Eye (tissue), 1 donor: ENCODE data around the gene CYP26A1.
"Not testable (repeated sequence)": the region's sequence is repeated elsewhere in the genome, so short reads cannot be mapped to it uniquely, and the experiment has no call there.

Experiments
- DNase-seq: peaks from one replicate; pipeline ENCODE4 v3.0.0-alpha.2; 2015

Gene CYP26A1

GRCh38 chr10:93081834-93082233, 8.1 kb downstream of the CYP26A1 start:
- DNase-seq: no peak

- DNase-seq: no peak
Observed at GRCh38 chr10:93083743-93084539, 10.2 kb downstream of the CYP26A1 start.

DNA sequence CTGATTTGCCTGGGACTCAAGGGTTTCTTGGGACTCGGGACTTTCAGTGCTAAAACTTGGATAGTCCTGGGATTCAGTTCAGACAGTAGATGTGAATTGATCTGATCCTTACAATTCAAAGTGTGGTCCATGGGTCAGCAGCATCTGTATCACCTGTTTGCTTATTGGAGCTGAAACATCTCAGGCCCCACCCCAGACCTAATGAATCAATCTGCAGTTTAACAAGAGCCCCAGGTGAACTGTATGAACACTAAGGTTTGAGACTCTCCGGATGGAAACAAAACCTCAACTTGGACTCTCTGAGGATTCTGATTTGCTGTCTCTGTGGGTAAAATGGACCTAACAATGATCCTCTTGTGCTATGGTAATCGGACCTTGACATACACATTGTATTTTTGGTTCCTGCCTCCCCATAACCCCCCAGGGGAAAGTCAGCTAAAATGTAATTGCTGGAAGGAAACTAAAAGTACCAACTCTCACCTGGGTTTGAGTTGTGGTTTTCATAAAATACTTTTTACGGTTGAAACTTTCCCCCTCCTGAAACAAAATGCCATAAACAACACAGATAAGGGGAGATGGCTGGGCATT, 11.7 kb downstream of the CYP26A1 start:
- DNase-seq: no peak

- no peak for DNase-seq
Observed at GRCh38 chr10:93086289-93086688, 12.6 kb downstream of the CYP26A1 start.

GRCh38 chr10:93087846-93088245, 14.2 kb downstream of the CYP26A1 start:
- DNase-seq: no peak

- DNase-seq: no peak
Observed at GRCh38 chr10:93088466-93088865, 14.8 kb downstream of the CYP26A1 start.

GRCh38 chr10:93090619-93091018, 16.9 kb downstream of the CYP26A1 start:
- no peak for DNase-seq

DNA sequence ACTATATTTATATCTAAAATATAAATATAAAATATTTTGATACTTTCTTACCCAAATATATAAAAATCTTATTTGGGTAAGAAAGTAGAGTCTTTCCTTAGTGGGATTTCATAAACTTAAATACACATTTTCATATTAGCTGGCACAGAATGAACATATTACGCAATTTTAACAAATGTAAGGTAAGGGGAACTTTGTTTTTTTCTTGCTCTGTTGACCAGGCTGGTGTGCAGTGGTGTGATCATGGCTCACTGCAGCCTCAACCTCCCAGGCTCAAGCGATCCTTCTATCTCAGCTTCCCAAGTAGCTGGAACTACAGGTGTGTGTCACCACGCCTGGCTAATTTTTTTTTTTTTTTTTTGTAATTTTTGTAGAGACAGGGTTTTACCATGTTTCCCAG, 18.3 kb downstream of the CYP26A1 start:
- no peak for DNase-seq

DNA sequence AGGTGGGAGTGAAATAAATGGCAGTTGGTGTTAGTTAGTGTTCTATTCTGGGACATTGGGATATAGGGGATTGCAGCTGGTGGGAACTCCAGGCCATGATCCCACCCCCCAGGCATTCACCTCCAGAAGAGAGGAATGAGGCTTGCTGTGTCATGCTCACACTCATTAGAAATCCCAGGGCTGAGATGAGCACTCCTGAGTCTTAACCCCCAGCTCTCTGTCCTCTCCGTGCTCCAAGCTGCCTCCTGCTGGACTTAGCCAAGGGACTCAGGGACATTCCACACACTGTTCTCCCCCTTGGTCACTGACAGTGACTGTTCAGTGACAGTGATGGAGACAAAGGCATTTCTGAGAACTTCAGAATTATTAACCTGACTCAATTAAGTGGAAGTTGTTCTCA, 21.5 kb downstream of the CYP26A1 start:
- peak; percentile 13 for DNase-seq

- no peak for DNase-seq
Observed at GRCh38 chr10:93096901-93097300, 23.2 kb downstream of the CYP26A1 start.

- no peak for DNase-seq
Observed at GRCh38 chr10:93097386-93097785, 23.7 kb downstream of the CYP26A1 start.

- no peak for DNase-seq
Observed at GRCh38 chr10:93098816-93099215, 25.1 kb downstream of the CYP26A1 start.

GRCh38 chr10:93099670-93100069, 26.0 kb downstream of the CYP26A1 start:
- DNase-seq: no peak

- DNase-seq: not testable (repeated sequence)
Observed at GRCh38 chr10:93101148-93101547, 27.5 kb downstream of the CYP26A1 start.

GRCh38 chr10:93103953-93104352, 30.3 kb downstream of the CYP26A1 start:
- no peak for DNase-seq

DNA sequence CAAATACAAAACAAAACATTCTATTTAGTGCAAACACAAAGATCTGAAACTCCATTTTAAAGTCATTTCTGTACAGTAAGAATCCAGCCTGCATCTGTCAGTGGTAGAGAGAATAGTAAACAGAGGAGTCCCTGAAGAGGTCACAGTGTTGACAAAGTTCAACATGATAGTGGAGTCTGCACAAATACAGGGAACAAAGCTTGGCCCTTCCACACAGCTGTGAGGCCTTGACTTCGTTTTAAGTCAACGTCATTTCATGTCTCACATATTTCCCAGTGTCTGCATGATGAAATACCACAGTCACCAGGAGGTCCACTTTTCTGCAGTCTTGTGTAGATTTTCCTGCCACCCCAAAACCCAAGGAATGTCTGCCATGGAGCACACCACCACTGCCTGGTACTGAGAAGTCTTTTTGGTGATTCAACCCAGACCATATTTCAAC, 33.0 kb downstream of the CYP26A1 start:
- DNase-seq: no peak

DNA sequence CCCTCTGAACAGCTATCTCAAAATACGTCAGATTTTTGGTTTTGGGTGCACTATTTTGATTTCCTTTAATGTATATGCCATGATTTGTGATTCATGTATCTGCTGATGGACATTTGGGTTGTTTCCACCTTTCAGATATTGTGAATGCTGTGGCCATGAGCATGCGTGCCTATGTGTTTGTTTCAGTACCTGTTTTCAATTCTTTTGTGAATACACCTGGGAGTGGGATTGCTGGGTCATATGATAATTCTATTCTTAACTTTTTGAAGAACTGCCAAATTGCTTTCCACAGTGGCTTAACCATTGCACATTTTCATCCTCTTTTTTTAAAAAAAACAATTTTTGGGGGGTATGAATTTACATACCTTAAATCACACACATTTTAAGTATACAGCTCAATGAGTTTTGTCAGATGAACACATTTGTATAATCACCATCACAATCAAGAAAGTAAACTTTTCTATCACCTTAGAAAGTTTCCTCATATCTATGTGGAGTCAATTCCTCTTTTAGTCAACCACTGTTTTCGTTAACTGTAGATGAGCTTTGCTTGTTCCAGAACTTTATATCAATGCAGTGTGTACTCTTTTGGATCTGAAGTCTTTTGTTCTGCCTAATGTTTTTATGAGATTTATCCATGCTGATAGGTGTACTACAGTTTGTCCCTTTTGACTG, 36.9 kb downstream of the CYP26A1 start:
- no peak for DNase-seq

GRCh38 chr10:93113042-93113441, 39.3 kb downstream of the CYP26A1 start:
- no peak for DNase-seq

- peak; percentile 73 for DNase-seq
Observed at GRCh38 chr10:93115661-93116383, 42.1 kb downstream of the CYP26A1 start.

GRCh38 chr10:93121311-93121710, 47.6 kb downstream of the CYP26A1 start:
- DNase-seq: no peak

DNA sequence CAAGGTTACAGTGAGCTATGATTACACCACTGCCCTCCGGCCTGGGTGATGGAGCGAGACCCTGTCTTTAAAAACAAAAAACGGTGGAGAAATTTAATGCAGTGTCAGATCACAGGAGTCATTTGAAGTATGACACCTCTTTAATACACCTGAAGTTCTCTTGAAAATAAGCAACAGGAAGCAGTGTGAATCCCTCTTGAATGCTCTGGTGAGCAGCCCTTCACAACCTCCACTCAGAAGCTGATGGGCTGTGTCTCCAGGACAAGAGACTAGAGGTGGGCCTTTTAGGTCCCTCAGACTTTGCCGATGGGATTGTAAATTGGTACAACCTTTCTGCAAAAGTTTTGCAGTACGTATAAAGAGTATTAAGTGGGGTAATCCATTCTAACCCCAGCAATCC, 50.1 kb downstream of the CYP26A1 start:
- no peak for DNase-seq

GRCh38 chr10:93124580-93125318, 51.1 kb downstream of the CYP26A1 start:
- DNase-seq: no peak

- no peak for DNase-seq
Observed at GRCh38 chr10:93125966-93126365, 52.3 kb downstream of the CYP26A1 start.
